Liver (tissue), 3 donors: ENCODE results near the gene DOCK6.

Experiments
- JUND ChIP-seq, 2 donors: IDR thresholded peaks; 2 replicates each; pipeline ENCODE4 v1.6.1; 2016; ENCODE audit warnings: antibody characterized with exemption in 2 of 2
- TF ChIP-seq, protein P1 (sequence below): fragments of 150-350 bp; IDR thresholded peaks from 2 replicates; pipeline ENCODE4 v1.5.1; 2017; ENCODE audit warnings: improper control_type of control experiment, low read depth, low read length; ENCODE audit not compliant: missing input control
- donor health status: healthy.
- donor health status: healthy.

DNA sequence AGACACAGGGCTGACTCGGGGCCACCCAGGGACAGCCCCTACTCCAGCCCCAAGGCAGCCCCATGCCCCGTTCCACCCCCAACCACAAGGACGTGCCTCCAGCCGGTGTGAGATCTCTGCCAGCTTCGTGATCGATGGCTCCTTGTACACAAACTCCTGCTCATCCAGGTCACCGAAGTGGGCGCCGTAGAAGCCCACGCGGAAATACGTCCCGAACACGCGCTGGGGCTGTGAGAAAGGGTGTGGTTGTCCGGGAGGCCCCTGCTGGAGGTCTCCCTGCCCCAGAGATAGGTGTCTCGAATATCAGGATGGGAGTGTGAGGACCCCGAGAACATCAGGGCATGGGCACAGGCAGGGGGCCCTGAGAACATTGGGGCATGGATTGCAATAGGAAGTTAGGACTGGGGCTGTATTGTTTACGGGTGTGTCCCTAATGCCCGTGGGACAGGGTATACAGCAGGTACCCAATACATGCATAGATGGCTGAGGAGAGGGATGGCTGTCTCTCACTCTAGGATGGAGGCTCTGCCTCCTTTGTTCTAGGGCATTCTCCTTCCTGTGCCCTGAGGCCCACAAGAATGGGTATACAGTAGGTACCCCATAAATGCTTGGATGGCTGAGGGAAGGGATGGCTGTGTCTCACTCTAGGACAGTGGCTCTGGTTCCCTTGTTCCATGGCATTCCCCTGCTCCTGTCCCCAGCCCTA is 59.7 kb downstream of the DOCK6 start:
- TF ChIP-seq, protein P1, sequence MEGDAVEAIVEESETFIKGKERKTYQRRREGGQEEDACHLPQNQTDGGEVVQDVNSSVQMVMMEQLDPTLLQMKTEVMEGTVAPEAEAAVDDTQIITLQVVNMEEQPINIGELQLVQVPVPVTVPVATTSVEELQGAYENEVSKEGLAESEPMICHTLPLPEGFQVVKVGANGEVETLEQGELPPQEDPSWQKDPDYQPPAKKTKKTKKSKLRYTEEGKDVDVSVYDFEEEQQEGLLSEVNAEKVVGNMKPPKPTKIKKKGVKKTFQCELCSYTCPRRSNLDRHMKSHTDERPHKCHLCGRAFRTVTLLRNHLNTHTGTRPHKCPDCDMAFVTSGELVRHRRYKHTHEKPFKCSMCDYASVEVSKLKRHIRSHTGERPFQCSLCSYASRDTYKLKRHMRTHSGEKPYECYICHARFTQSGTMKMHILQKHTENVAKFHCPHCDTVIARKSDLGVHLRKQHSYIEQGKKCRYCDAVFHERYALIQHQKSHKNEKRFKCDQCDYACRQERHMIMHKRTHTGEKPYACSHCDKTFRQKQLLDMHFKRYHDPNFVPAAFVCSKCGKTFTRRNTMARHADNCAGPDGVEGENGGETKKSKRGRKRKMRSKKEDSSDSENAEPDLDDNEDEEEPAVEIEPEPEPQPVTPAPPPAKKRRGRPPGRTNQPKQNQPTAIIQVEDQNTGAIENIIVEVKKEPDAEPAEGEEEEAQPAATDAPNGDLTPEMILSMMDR = no peak
- no peak for TF ChIP-seq JUND (IDR thresholded peaks at IDR 0.05)
